NCI-H2107 treated with DMSO at 0.1 percent for 48 hours (cell line): ENCODE data around the gene XYLT1.

ENCODE experiments used
- DNase-seq: peaks from one replicate; lab custom pipeline; 2025; ENCODE audit not compliant: unreplicated experiment; lab: John Stamatoyannopoulos, UW

XYLT1 gene

GRCh38 chr16:17266608-17267313 is 204.0 kb downstream of the XYLT1 start:
- no peak for DNase-seq

- DNase-seq, result no peak
These were observed 205.6 kb downstream of the XYLT1 start for GRCh38 chr16:17265154-17265553.

- DNase-seq, result no peak
These were observed 209.4 kb downstream of the XYLT1 start for GRCh38 chr16:17261197-17261858.

- DNase-seq, result no peak
These were observed 210.4 kb downstream of the XYLT1 start for GRCh38 chr16:17260276-17260849.

GRCh38 chr16:17259751-17260270 is 210.9 kb downstream of the XYLT1 start:
- DNase-seq, result no peak

- no peak for DNase-seq
These were observed 211.7 kb downstream of the XYLT1 start for GRCh38 chr16:17258848-17259713.

- DNase-seq, result no peak
These were observed 212.6 kb downstream of the XYLT1 start for GRCh38 chr16:17258077-17258599.

GRCh38 chr16:17257426-17258023 is 213.2 kb downstream of the XYLT1 start:
- no peak for DNase-seq

GRCh38 chr16:17252701-17253100 is 218.1 kb downstream of the XYLT1 start:
- DNase-seq, result no peak

- DNase-seq, result no peak
These were observed 218.7 kb downstream of the XYLT1 start for GRCh38 chr16:17252064-17252463.

- no peak for DNase-seq
These were observed 219.3 kb downstream of the XYLT1 start for GRCh38 chr16:17251496-17251895.

GRCh38 chr16:17246974-17247732 is 223.6 kb downstream of the XYLT1 start:
- no peak for DNase-seq

- DNase-seq, result no peak
These were observed 224.4 kb downstream of the XYLT1 start for GRCh38 chr16:17246268-17246885.

- no peak for DNase-seq
These were observed 225.0 kb downstream of the XYLT1 start for GRCh38 chr16:17245776-17246175.

- no peak for DNase-seq
These were observed 225.7 kb downstream of the XYLT1 start for GRCh38 chr16:17244872-17245551.

- DNase-seq, result no peak
These were observed 229.4 kb downstream of the XYLT1 start for GRCh38 chr16:17241264-17241835.

- DNase-seq, result no peak
These were observed 232.3 kb downstream of the XYLT1 start for GRCh38 chr16:17238285-17239028.
